IMR-90 (cell line): ENCODE results near the gene SEC61A1. TPM values are rescaled to one million over a fixed set of nuclear protein-coding genes. Genes with fewer than 3 reads are reported as not detected.
A peak's percentile ranks its signal among the peaks of the same experiment; 100 is the strongest.

Experiments used
- ATAC-seq: fragments of 200-7000 bp; cut with Tn5 transposase; 2 replicates; pipeline ENCODE4 v1.9.1; 2020; ENCODE audit warnings: low read depth, mild to moderate bottlenecking, moderate library complexity
- BruUV-seq: library from RNA; stranded (reverse); fragments of 400-500 nt; replicated peaks from 2 replicates; lab custom pipeline; 2021; lab: Mats Ljungman, UMichigan
- CTCF ChIA-PET: fragments of 300-600 bp; formaldehyde crosslinking; extraction: SDS; loops from one replicate; lab custom pipeline; 2021; ENCODE audit warnings: antibody characterized with exemption; lab: Yijun Ruan, JAX
- POLR2A ChIA-PET: fragments of 300-600 bp; sonication (Branson Sonifier 250); formaldehyde crosslinking; loops from one replicate; lab custom pipeline; 2022; ENCODE audit warnings: antibody characterized with exemption; ENCODE audit not compliant: unreplicated experiment; lab: Charles Lee
- DNase-seq: peaks from one replicate; pipeline ENCODE4 v3.0.0; 2013
- H2AFZ ChIP-seq: replicated peaks from 2 replicates; pipeline ENCODE3; 2013; ENCODE audit warnings: low read length, mild to moderate bottlenecking; ENCODE audit not compliant: poor library complexity
- H2AK5ac ChIP-seq: 2 replicates; pipeline ENCODE4 v1.6.1; 2013; ENCODE audit warnings: low read depth, low read length, inconsistent platforms
- H2AK9ac ChIP-seq: replicated peaks from 2 replicates; pipeline ENCODE3; 2013; ENCODE audit warnings: mild to moderate bottlenecking, low read depth, low read length, moderate library complexity; ENCODE audit not compliant: poor library complexity
- H2BK120ac ChIP-seq: 2 replicates; pipeline ENCODE4 v1.6.1; 2013; ENCODE audit warnings: low read depth, low read length, inconsistent platforms
- H2BK15ac ChIP-seq: 3 replicates; pipeline ENCODE4 v1.6.1; 2013; ENCODE audit warnings: low read depth, low read length, inconsistent platforms
- H2BK20ac ChIP-seq: 2 replicates; pipeline ENCODE4 v1.6.1; 2013; ENCODE audit warnings: low read depth, mild to moderate bottlenecking, inconsistent platforms, low read length, moderate library complexity
- H2BK5ac ChIP-seq: 2 replicates; pipeline ENCODE4 v1.6.1; 2013; ENCODE audit warnings: mild to moderate bottlenecking, low read depth, low read length, inconsistent platforms; ENCODE audit not compliant: poor library complexity, severe bottlenecking
- H3K14ac ChIP-seq: replicated peaks from 2 replicates; pipeline ENCODE4 v1.6.1; 2013; ENCODE audit warnings: low read depth, low read length, inconsistent platforms
- H3K18ac ChIP-seq: 2 replicates; pipeline ENCODE4 v1.6.1; 2013; ENCODE audit warnings: low read depth, low read length, control low read depth
- H3K23ac ChIP-seq: 2 replicates; pipeline ENCODE4 v1.6.1; 2013; ENCODE audit warnings: low read depth, low read length, inconsistent platforms
- H3K27ac ChIP-seq: 2 replicates; pipeline ENCODE4 v1.5.1; 2013; ENCODE audit warnings: mild to moderate bottlenecking, control low read depth, low read length; ENCODE audit not compliant: insufficient read depth
- H3K27me3 ChIP-seq: 2 replicates; pipeline ENCODE4 v1.6.1; 2013; ENCODE audit warnings: low read length; ENCODE audit not compliant: control insufficient read depth, insufficient read depth
- H3K36me3 ChIP-seq: 2 replicates; pipeline ENCODE4 v1.6.1; 2013; ENCODE audit warnings: low read length, mixed read lengths; ENCODE audit not compliant: control insufficient read depth, insufficient read depth
- H3K4ac ChIP-seq: 2 replicates; pipeline ENCODE4 v1.6.1; 2013; ENCODE audit warnings: low read depth, low read length, inconsistent platforms
- H3K4me1 ChIP-seq: 2 replicates; pipeline ENCODE4 v1.6.1; 2013; ENCODE audit warnings: low read length, mixed read lengths; ENCODE audit not compliant: control insufficient read depth, insufficient read depth
- H3K4me2 ChIP-seq: 2 replicates; pipeline ENCODE4 v1.6.1; 2013; ENCODE audit warnings: low read depth, mild to moderate bottlenecking, control low read depth, low read length, moderate library complexity
- H3K4me3 ChIP-seq: 2 replicates; pipeline ENCODE4 v1.5.1; 2013; ENCODE audit warnings: low read depth, mild to moderate bottlenecking, control low read depth, low read length, moderate library complexity; ENCODE audit not compliant: insufficient read depth
- H3K56ac ChIP-seq: 2 replicates; pipeline ENCODE4 v1.6.1; 2013; ENCODE audit warnings: low read length, inconsistent platforms; ENCODE audit not compliant: insufficient read depth; ENCODE audit errors: extremely low read depth
- H3K79me1 ChIP-seq, 2 experiments: 2 replicates each; pipeline ENCODE4 v1.6.1; 2013; ENCODE audit warnings: low read length in 2 of 2, inconsistent platforms in 1 of 2, low read depth in 1 of 2
- H3K9ac ChIP-seq: 2 replicates; pipeline ENCODE4 v1.6.1; 2013; ENCODE audit warnings: low read depth, low read length, control low read depth
- H3K9me1 ChIP-seq: 2 replicates; pipeline ENCODE4 v1.6.1; 2013; ENCODE audit warnings: low read length, inconsistent platforms; ENCODE audit not compliant: insufficient read depth
- H3K9me3 ChIP-seq: 2 replicates; pipeline ENCODE4 v1.6.1; 2013; ENCODE audit warnings: low read length; ENCODE audit not compliant: control insufficient read depth, insufficient read depth
- H4K20me1 ChIP-seq: 2 replicates; pipeline ENCODE4 v1.6.1; 2013; ENCODE audit warnings: low read length, inconsistent platforms; ENCODE audit not compliant: insufficient read depth
- H4K5ac ChIP-seq: 2 replicates; pipeline ENCODE4 v1.6.1; 2013; ENCODE audit warnings: mild to moderate bottlenecking, low read depth, low read length, control low read depth
- H4K8ac ChIP-seq, 2 experiments: 2 replicates each; pipeline ENCODE4 v1.6.1; 2013; ENCODE audit warnings: low read depth in 2 of 2, low read length in 2 of 2, control low read depth in 1 of 2, inconsistent platforms in 1 of 2
- H4K91ac ChIP-seq: 2 replicates; pipeline ENCODE4 v1.6.1; 2013; ENCODE audit warnings: low read depth, low read length, inconsistent platforms; ENCODE audit not compliant: insufficient read depth
- BHLHE40 ChIP-seq: fragments of 150-350 bp; IDR thresholded peaks from 2 replicates; pipeline ENCODE4 v1.6.1; 2016; ENCODE audit warnings: mild to moderate bottlenecking, low read depth, low read length
- CEBPB ChIP-seq: IDR thresholded peaks from 2 replicates; pipeline ENCODE4 v1.6.1; 2012; ENCODE audit warnings: low read depth, low read length, improper control_type of control experiment
- CHD1 ChIP-seq: IDR thresholded peaks from 2 replicates; pipeline ENCODE4 v1.6.1; 2012; ENCODE audit warnings: low read depth, low read length, improper control_type of control experiment
- FOS ChIP-seq: fragments of 150-350 bp; IDR thresholded peaks from 2 replicates; pipeline ENCODE4 v1.6.1; 2016; ENCODE audit warnings: low read depth, low read length
- MAFK ChIP-seq: IDR thresholded peaks from 2 replicates; pipeline ENCODE4 v1.6.1; 2012; ENCODE audit warnings: low read depth, low read length, improper control_type of control experiment
- MAZ ChIP-seq: IDR thresholded peaks from 2 replicates; pipeline ENCODE4 v1.6.1; 2012; ENCODE audit warnings: low read depth, mild to moderate bottlenecking, low read length, improper control_type of control experiment, moderate library complexity, borderline replicate concordance
- MXI1 ChIP-seq: IDR thresholded peaks from 2 replicates; pipeline ENCODE4 v1.6.1; 2012; ENCODE audit warnings: low read depth, mild to moderate bottlenecking, low read length, moderate library complexity, borderline replicate concordance
- NFE2L2 ChIP-seq: fragments of 150-350 bp; IDR thresholded peaks from 2 replicates; pipeline ENCODE4 v1.6.1; 2016; ENCODE audit warnings: low read depth, mild to moderate bottlenecking, low read length
- POLR2A ChIP-seq: IDR thresholded peaks from 2 replicates; pipeline ENCODE4 v1.6.1; 2012; ENCODE audit warnings: mild to moderate bottlenecking, low read depth, low read length
- RAD21 ChIP-seq: IDR thresholded peaks from 2 replicates; pipeline ENCODE4 v1.6.1; 2012; ENCODE audit warnings: low read length, improper control_type of control experiment
- RCOR1 ChIP-seq: IDR thresholded peaks from 2 replicates; pipeline ENCODE4 v1.6.1; 2012; ENCODE audit warnings: mild to moderate bottlenecking, low read length, improper control_type of control experiment; ENCODE audit not compliant: insufficient replicate concordance
- RFX5 ChIP-seq: IDR thresholded peaks from 2 replicates; pipeline ENCODE4 v1.8.0; 2012; ENCODE audit warnings: low read depth, mild to moderate bottlenecking, low read length, moderate library complexity
- SMC3 ChIP-seq: fragments of 150-350 bp; IDR thresholded peaks from 2 replicates; pipeline ENCODE4 v1.6.1; 2016; ENCODE audit warnings: low read depth, mild to moderate bottlenecking, antibody characterized with exemption, low read length, moderate library complexity
- WGBS, 2 experiments: methylation state at CpG; one replicate each; pipeline versions ENCODE4 v1.1.5 to v1.1.7; 2013; ENCODE audit warnings: missing lambda C conversion rate in 2 of 2; ENCODE audit not compliant: insufficient read length in 1 of 2; ENCODE audit errors: extremely low coverage in 2 of 2; 5-methylcytosine and 5-hydroxymethylcytosine counted together
- dilution Hi-C: fragments of 300-500 bp; cut with HindIII; formaldehyde crosslinking; loops from one replicate; pipeline ENCODE4 v1.14.3; 2018; ENCODE audit warnings: low sequenced_read_pairs; ENCODE audit not compliant: unreplicated experiment
- in situ Hi-C: fragments of 300-500 bp; cut with MboI; formaldehyde crosslinking; loops from 3 replicates; pipeline ENCODE4 v1.14.3; 2019; ENCODE audit warnings: low sequenced_read_pairs, inconsistent platforms, mixed read lengths
- intact Hi-C: fragments of 100-400 bp; cut with micrococcal nuclease; formaldehyde crosslinking; loops from 2 replicates; pipeline ENCODE4 v1.10.0; 2022
- polyA plus RNA-seq, 3 experiments: library from polyadenylated mRNA; depleted of rRNA; stranded (reverse); fragments of >200 nt; gene quantifications; 2 replicates each; pipeline ENCODE4 v1.2.3, GENCODE V29; 2012; ENCODE audit warnings: low replicate concordance in 1 of 3
- total RNA-seq: library from RNA; depleted of rRNA; stranded (reverse); fragments of >200 nt; gene quantifications from 2 replicates; pipeline ENCODE4 v1.2.3, GENCODE V29; 2012
- TF ChIP-seq, protein P1 (sequence below): fragments of 150-350 bp; IDR thresholded peaks from 2 replicates; pipeline ENCODE4 v1.6.1; 2016; ENCODE audit warnings: low read depth, mild to moderate bottlenecking, low read length, moderate library complexity, borderline replicate concordance
- TF ChIP-seq, protein P2 (sequence below): fragments of 150-350 bp; IDR thresholded peaks from 2 replicates; pipeline ENCODE4 v1.6.1; 2017; ENCODE audit warnings: mild to moderate bottlenecking, antibody characterized with exemption, low read length, low read depth
- TF ChIP-seq, protein P3 (sequence below): conservative IDR thresholded peaks from 2 replicates; pipeline ENCODE4 v1.5.1; 2012; ENCODE audit warnings: mild to moderate bottlenecking, low read depth, low read length, improper control_type of control experiment

The SEC61A1 gene
- total and polyA plus RNA-seq, 2 of the 4 experiments (the other 2 are of a cell fraction), result 377 to 478 TPM

DNA sequence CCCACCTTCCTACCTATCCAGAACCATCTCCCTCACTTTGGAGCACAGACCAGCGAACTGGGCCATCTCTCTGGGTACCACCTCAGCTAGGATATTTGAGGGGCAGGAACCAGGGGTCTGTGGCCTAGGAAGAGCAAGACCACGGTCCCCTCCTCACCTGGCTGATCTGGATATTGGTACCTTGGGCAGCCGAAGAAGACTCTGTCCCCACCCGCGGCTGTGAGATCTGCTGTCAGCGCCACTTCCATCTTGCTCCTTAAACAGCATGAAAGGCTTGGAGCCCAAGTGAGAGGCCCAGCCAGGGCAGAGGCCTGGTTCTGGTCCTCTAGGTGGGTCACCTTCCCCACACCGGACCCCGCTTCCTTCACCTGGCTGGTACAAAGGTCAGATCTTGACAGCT is 26.6 kb downstream of the SEC61A1 start:
- Histone ChIP-seq H2BK120ac (peak overlapping the region; percentile 74), H3K9me1 (peaks cover 28% of the 10 kb centered on the region), H2BK15ac (peak overlapping the region; percentile 16; the same call in 1 of the 3 replicates), H3K36me3 (peaks cover 3% of the 10 kb centered on the region; the same call in 1 of the 2 replicates), H3K4me1 (peaks cover 31% of the 10 kb centered on the region), H4K20me1 (peaks cover 32% of the 10 kb centered on the region), H2AFZ (no peak overlapping the region), H3K23ac (peak overlapping the region; percentile 41; the same call in 1 of the 2 replicates), H4K91ac (peak overlapping the region; percentile 63), H2AK5ac (peak overlapping the region; percentile 85), H4K5ac (no peak overlapping the region), H3K14ac (peak overlapping the region; percentile 75), H3K4me3 (no peak overlapping the region), H3K79me1 (peaks cover 6 to 42% of the 10 kb centered on the region in 2 experiments; a peak in 2 of 4 replicates), H3K4me2 (no peak overlapping the region), H3K18ac (no peak overlapping the region), H2AK9ac (peak overlapping the region; percentile 12), H4K8ac (peak overlapping the region in 1 of 2 experiments; percentile 56; a peak in 2 of 4 replicates), H2BK5ac (no peak overlapping the region), H3K9ac (no peak overlapping the region), H3K56ac (no peak overlapping the region), H3K27ac (no peak overlapping the region; the same call in 1 of the 2 replicates), H3K9me3 (no peaks in the 10 kb centered on the region), H2BK20ac (peak overlapping the region; percentile 13; the same call in 1 of the 2 replicates), H3K27me3 (no peaks in the 10 kb centered on the region), H3K4ac (peak overlapping the region; percentile 85)
- POLR2A ChIA-PET, result no interaction called here
- in situ Hi-C loops, result loop anchor here (10.0 kb wide), 1 partner anchor 46 kb away; the partner anchor contains the start of gene RUVBL1
- DNase-seq (no peak), ATAC-seq (no peak)
- dilution Hi-C loops, result no loop called here
- intact Hi-C loops, result loop anchor here (5.0 to 10.0 kb wide), 3 partner anchors 56 to 503 kb away; no protein-coding TSS in a partner anchor
- TF ChIP-seq CHD1 (no peak), MAFK (no peak), POLR2A (no peak), RCOR1 (no peak), NFE2L2 (no peak), FOS (no peak), RAD21 (no peak), MXI1 (no peak), CEBPB (no peak), MAZ (no peak), SMC3 (no peak), RFX5 (no peak), BHLHE40 (no peak)
- TF ChIP-seq, protein P1, sequence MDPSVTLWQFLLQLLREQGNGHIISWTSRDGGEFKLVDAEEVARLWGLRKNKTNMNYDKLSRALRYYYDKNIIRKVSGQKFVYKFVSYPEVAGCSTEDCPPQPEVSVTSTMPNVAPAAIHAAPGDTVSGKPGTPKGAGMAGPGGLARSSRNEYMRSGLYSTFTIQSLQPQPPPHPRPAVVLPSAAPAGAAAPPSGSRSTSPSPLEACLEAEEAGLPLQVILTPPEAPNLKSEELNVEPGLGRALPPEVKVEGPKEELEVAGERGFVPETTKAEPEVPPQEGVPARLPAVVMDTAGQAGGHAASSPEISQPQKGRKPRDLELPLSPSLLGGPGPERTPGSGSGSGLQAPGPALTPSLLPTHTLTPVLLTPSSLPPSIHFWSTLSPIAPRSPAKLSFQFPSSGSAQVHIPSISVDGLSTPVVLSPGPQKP, result no peak
- TF ChIP-seq, protein P2, sequence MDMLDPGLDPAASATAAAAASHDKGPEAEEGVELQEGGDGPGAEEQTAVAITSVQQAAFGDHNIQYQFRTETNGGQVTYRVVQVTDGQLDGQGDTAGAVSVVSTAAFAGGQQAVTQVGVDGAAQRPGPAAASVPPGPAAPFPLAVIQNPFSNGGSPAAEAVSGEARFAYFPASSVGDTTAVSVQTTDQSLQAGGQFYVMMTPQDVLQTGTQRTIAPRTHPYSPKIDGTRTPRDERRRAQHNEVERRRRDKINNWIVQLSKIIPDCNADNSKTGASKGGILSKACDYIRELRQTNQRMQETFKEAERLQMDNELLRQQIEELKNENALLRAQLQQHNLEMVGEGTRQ, result no peak
- TF ChIP-seq, protein P3, sequence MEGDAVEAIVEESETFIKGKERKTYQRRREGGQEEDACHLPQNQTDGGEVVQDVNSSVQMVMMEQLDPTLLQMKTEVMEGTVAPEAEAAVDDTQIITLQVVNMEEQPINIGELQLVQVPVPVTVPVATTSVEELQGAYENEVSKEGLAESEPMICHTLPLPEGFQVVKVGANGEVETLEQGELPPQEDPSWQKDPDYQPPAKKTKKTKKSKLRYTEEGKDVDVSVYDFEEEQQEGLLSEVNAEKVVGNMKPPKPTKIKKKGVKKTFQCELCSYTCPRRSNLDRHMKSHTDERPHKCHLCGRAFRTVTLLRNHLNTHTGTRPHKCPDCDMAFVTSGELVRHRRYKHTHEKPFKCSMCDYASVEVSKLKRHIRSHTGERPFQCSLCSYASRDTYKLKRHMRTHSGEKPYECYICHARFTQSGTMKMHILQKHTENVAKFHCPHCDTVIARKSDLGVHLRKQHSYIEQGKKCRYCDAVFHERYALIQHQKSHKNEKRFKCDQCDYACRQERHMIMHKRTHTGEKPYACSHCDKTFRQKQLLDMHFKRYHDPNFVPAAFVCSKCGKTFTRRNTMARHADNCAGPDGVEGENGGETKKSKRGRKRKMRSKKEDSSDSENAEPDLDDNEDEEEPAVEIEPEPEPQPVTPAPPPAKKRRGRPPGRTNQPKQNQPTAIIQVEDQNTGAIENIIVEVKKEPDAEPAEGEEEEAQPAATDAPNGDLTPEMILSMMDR, result no peak
- CTCF ChIA-PET, result no interaction called here
- no TSS peak for BruUV-seq
- WGBS, 2 experiments, result 98% methylated on average over 7 of the region's 8 CpGs; no CpG with 5 or more reads in 1 of the 2 experiments
